Smooth muscle cell (in vitro differentiated cells): ENCODE results near the gene MEGF10. TPM values are rescaled to one million over a fixed set of nuclear protein-coding genes. Genes with fewer than 3 reads are reported as not detected.

Source experiments
- DNase-seq: peaks from one replicate; lab custom pipeline; 2025; ENCODE audit not compliant: unreplicated experiment; lab: John Stamatoyannopoulos, UW
- H2AFZ ChIP-seq: fragments of 200-600 bp; sonication (generic); 2 replicates; pipeline ENCODE4 v1.6.0; 2016; ENCODE audit warnings: antibody characterized with exemption, low read depth, mild to moderate bottlenecking
- H3F3A ChIP-seq: fragments of 200-600 bp; sonication (generic); 2 replicates; pipeline ENCODE4 v1.6.0; 2017; ENCODE audit warnings: antibody characterized with exemption, low read depth
- H3K27ac ChIP-seq: fragments of 200-600 bp; sonication (generic); 2 replicates; pipeline ENCODE4 v1.5.1; 2016; ENCODE audit warnings: low read depth, mild to moderate bottlenecking
- H3K27me3 ChIP-seq: fragments of 200-600 bp; sonication (generic); 2 replicates; pipeline ENCODE4 v1.6.1; 2016; ENCODE audit warnings: low read depth, mild to moderate bottlenecking
- H3K36me3 ChIP-seq: fragments of 200-600 bp; sonication (generic); 2 replicates; pipeline ENCODE4 v1.5.1; 2016; ENCODE audit warnings: low read depth
- H3K4me1 ChIP-seq: fragments of 200-600 bp; sonication (generic); 2 replicates; pipeline ENCODE4 v1.5.1; 2016; ENCODE audit warnings: low read depth
- H3K4me2 ChIP-seq: fragments of 200-600 bp; sonication (generic); 2 replicates; pipeline ENCODE4 v1.6.0; 2016; ENCODE audit warnings: mild to moderate bottlenecking
- H3K4me3 ChIP-seq: fragments of 200-600 bp; sonication (generic); 2 replicates; pipeline ENCODE4 v1.5.1; 2016; ENCODE audit warnings: mild to moderate bottlenecking
- H3K79me2 ChIP-seq: fragments of 200-600 bp; sonication (generic); 2 replicates; pipeline ENCODE4 v1.6.0; 2016; ENCODE audit warnings: low read depth, mild to moderate bottlenecking
- H3K9ac ChIP-seq: fragments of 200-600 bp; sonication (generic); 2 replicates; pipeline ENCODE4 v1.6.0; 2016; ENCODE audit warnings: low read depth
- H3K9me3 ChIP-seq: fragments of 200-600 bp; sonication (generic); replicated peaks from 2 replicates; pipeline ENCODE4 v1.5.1; 2016; ENCODE audit warnings: low read depth
- H4K20me1 ChIP-seq: fragments of 200-600 bp; sonication (generic); 2 replicates; pipeline ENCODE4 v1.6.0; 2016; ENCODE audit warnings: low read depth
- WGBS: methylation state at CpG from one replicate; pipeline ENCODE4 v1.1.7; 2016; ENCODE audit warnings: low lambda C conversion rate; 5-methylcytosine and 5-hydroxymethylcytosine counted together
- polyA plus RNA-seq: library from polyadenylated mRNA; unstranded; fragments of >200 nt; fragmentation: Nextera tagmentation; extraction: Ambion mirVana; gene quantifications from 2 replicates; pipeline ENCODE4 v1.2.1, GENCODE V29; 2016
- total RNA-seq: library from RNA; depleted of rRNA; stranded (reverse); fragments of >200 nt; gene quantifications from 2 replicates; pipeline ENCODE4 v1.2.3, GENCODE V29; 2014
- TF ChIP-seq, protein P1 (sequence below): fragments of 200-600 bp; sonication (generic); IDR thresholded peaks from 2 replicates; pipeline ENCODE4 v1.5.1; 2017; ENCODE audit warnings: borderline replicate concordance, mild to moderate bottlenecking, antibody characterized with exemption; ENCODE audit not compliant: insufficient read depth, poor library complexity, severe bottlenecking

The MEGF10 gene
- total and polyA plus RNA-seq, 2 experiments from 2014 or later: 0.83 to 3.6 TPM

DNA sequence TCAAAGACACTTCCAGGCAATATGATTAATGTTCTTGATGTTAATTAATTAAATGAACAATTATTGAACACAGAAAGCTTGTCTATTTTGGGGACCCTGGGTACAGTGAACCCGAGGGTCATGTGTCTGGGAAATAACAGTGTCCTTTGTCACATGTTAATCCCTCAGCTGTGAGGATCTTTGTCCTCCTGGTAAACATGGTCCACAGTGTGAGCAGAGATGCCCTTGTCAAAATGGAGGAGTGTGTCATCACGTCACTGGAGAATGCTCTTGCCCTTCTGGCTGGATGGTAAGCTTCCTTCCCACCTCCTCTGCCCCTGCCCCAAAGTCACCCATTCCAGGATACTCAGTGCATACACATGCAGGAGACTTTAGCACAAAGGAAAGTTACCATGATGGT lies 107.9 kb downstream of the MEGF10 start:
- no peaks in the 10 kb centered on the region for H3F3A ChIP-seq
- no peak overlapping the region for H3K9ac ChIP-seq
- WGBS: 84% methylated on average over 2 of the region's 2 CpGs
- H3K79me2 ChIP-seq: no peaks in the 10 kb centered on the region
- no peak overlapping the region for H3K27ac ChIP-seq
- no peak overlapping the region for H3K4me3 ChIP-seq
- no peaks in the 10 kb centered on the region for H3K4me1 ChIP-seq
- H2AFZ ChIP-seq: no peak overlapping the region
- no peaks in the 10 kb centered on the region for H3K27me3 ChIP-seq
- TF ChIP-seq, protein P1, sequence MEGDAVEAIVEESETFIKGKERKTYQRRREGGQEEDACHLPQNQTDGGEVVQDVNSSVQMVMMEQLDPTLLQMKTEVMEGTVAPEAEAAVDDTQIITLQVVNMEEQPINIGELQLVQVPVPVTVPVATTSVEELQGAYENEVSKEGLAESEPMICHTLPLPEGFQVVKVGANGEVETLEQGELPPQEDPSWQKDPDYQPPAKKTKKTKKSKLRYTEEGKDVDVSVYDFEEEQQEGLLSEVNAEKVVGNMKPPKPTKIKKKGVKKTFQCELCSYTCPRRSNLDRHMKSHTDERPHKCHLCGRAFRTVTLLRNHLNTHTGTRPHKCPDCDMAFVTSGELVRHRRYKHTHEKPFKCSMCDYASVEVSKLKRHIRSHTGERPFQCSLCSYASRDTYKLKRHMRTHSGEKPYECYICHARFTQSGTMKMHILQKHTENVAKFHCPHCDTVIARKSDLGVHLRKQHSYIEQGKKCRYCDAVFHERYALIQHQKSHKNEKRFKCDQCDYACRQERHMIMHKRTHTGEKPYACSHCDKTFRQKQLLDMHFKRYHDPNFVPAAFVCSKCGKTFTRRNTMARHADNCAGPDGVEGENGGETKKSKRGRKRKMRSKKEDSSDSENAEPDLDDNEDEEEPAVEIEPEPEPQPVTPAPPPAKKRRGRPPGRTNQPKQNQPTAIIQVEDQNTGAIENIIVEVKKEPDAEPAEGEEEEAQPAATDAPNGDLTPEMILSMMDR: no peak
- no peaks in the 10 kb centered on the region for H3K9me3 ChIP-seq
- no peaks in the 10 kb centered on the region for H4K20me1 ChIP-seq
- H3K36me3 ChIP-seq: no peaks in the 10 kb centered on the region
- no peak overlapping the region for H3K4me2 ChIP-seq
- no peak for DNase-seq

DNA sequence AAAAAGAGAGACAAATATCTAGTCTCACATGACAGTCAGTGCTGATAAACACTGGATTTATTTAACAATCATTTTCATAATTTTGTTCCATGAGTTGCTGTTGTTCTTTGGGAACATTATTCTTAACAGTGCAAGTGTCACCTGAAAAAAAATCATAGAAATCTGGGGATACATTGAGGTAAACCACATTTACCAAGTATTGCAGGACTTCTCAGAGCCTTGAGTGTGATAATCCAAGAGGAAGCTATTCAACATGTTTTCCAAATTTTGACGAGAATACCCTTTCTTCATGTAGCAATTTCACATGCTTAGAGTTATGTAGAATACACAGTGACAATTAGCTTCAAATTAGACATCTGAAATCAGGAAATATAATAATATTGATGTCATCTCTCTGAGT lies 108.5 kb downstream of the MEGF10 start:
- no peak overlapping the region for H3K9ac ChIP-seq
- no peaks in the 10 kb centered on the region for H3K79me2 ChIP-seq
- TF ChIP-seq, protein P1: no peak
- no peaks in the 10 kb centered on the region for H3K9me3 ChIP-seq
- no peak overlapping the region for H3K4me3 ChIP-seq
- 100% methylated on average over 1 of the region's 1 CpG for WGBS
- no peaks in the 10 kb centered on the region for H3F3A ChIP-seq
- no peak overlapping the region for H3K4me2 ChIP-seq
- no peak overlapping the region for H3K27ac ChIP-seq
- DNase-seq: no peak
- H4K20me1 ChIP-seq: no peaks in the 10 kb centered on the region
- no peak overlapping the region for H2AFZ ChIP-seq
- H3K27me3 ChIP-seq: no peaks in the 10 kb centered on the region
- no peaks in the 10 kb centered on the region for H3K4me1 ChIP-seq
- H3K36me3 ChIP-seq: no peaks in the 10 kb centered on the region

DNA sequence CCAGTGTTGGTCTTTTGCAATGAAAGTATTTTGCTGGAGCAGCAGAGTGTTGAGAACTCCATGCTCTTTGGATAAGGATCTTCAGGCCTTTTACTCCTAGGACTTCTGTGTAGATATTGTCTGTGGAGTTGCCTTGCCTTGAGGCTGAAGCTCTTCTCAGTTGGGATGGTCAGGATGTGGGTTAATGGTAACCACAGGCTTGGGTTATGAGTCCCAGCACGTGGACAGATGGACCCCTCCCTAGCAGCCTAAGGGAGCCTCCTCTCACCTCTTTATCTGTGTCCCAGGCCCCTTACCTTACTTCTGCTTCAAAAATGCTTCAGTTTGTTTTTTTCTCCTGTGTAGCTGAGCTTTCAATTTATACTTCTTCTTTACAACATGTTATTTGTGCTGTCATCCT lies 109.9 kb downstream of the MEGF10 start:
- no peak overlapping the region for H3K9ac ChIP-seq
- WGBS: 57% methylated on average over 1 of the region's 1 CpG
- no peaks in the 10 kb centered on the region for H3K79me2 ChIP-seq
- no peaks in the 10 kb centered on the region for H3K9me3 ChIP-seq
- no peaks in the 10 kb centered on the region for H3K4me1 ChIP-seq
- H3K4me3 ChIP-seq: no peak overlapping the region
- H3K27ac ChIP-seq: no peak overlapping the region
- H3F3A ChIP-seq: no peaks in the 10 kb centered on the region
- no peaks in the 10 kb centered on the region for H4K20me1 ChIP-seq
- no peaks in the 10 kb centered on the region for H3K27me3 ChIP-seq
- H3K36me3 ChIP-seq: no peaks in the 10 kb centered on the region
- DNase-seq: no peak
- no peak overlapping the region for H3K4me2 ChIP-seq
- TF ChIP-seq, protein P1: no peak
- H2AFZ ChIP-seq: no peak overlapping the region

DNA sequence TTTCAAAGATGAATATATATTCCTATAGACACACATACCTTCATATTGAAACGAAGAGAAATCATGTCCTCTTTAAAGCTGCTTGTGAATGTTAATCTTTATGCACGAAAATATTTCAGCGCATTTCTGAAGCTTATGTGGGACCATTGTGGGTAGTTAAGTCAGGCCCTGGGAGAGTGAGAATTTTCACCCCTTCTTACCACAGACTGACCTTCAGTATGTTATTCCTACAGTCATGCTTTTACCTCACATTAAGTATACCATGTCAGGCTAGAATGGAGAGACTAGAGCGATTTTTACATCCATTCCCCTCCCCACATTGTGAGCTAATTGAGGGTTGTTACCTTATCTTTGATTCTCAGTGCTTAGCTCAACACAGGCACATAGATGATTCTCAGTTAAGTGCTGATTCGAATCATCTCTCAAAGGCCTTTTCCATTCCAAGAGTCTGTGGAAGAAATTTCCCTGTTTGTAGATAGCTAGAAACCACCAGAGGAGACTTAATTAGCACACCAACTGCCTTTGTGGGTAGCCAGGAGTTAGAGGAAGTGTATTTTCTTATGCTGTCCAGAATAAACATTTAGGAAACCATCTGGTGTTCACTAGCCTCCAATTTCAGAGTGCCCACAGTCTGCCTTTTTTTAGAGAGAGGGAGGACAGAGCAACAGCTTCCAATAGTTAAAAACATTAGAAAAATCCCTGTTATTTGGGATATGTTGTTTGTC lies 110.5 kb downstream of the MEGF10 start:
- WGBS: 72% methylated on average over 5 of the region's 5 CpGs
- Histone ChIP-seq H3K36me3 (no peaks in the 10 kb centered on the region), H3K4me1 (peaks cover 2% of the 10 kb centered on the region), H3K9ac (no peak overlapping the region), H3K4me2 (no peak overlapping the region), H2AFZ (no peak overlapping the region), H3K27ac (no peak overlapping the region), H3K4me3 (no peak overlapping the region), H3K27me3 (no peaks in the 10 kb centered on the region), H4K20me1 (no peaks in the 10 kb centered on the region), H3K79me2 (no peaks in the 10 kb centered on the region), H3K9me3 (no peaks in the 10 kb centered on the region), H3F3A (no peaks in the 10 kb centered on the region)
- TF ChIP-seq, protein P1: no peak
- DNase-seq: no peak
